UCSD-AML1 (cell line): ENCODE measurements around the gene RBL1.
"Not testable (repeated sequence)": the region's sequence is repeated elsewhere in the genome, so short reads cannot be mapped to it uniquely, and the experiment has no call there.

Experiments used
- DNase-seq: peaks from one replicate; lab custom pipeline; 2025; ENCODE audit not compliant: unreplicated experiment; lab: John Stamatoyannopoulos, UW

RBL1 gene

DNA sequence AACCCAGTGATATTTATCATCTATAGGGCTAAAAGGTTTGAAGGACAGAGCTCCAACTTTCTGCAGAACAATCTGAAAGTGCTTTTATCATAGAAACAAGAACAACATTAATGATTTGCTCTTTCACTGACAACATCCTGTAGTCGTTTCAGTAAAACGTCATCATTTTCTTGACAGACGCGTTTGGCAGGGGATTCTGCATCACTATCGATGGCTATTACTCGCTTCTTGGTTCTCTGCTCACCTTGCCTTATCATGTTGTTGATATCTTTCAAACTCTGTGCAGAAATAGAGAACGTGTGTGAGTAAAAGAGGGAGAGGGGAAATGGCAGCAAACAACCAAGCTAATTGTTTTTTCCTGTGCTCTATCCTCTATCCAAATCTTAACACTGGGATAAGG, 97.1 kb downstream of the RBL1 start:
- no peak for DNase-seq

DNA sequence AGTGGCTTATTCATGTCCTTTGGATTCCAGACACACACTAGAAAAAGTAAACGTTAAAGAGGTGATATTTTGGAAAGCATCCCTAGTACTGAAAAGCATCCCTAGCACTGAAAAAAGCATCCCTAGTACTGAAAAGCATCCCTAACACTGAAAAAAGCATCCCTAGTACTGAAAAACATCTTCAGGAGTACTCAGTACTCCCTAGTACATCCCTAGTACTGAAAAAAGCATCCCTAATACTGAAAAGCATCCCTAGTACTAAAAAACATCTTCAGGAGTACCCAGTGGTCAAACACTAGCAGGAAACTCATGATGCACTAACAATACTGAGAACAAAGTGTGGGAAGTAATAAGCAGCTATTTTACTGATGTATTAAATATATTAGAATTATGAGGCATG, 98.7 kb downstream of the RBL1 start:
- DNase-seq = no peak

DNA sequence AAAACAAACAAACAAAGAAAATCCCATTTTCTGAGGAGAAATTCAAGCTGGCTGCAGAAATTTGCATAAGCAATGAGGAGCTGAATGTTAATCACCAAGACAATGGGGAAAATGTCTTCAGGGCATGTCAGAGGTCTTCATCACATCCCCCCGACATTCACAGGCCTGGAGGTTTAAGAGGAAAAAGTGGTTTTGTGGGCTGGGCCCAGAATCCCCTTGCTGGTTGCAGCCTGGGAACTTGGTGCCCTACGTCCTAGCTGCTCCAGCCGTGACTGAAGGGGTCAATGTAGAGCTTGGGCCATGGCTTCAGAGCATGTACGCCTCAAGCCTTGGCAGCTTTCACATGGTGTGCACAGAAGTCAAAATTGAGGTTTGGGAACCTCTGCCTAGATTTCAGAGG, 101.6 kb downstream of the RBL1 start:
- DNase-seq = not testable (repeated sequence)

DNA sequence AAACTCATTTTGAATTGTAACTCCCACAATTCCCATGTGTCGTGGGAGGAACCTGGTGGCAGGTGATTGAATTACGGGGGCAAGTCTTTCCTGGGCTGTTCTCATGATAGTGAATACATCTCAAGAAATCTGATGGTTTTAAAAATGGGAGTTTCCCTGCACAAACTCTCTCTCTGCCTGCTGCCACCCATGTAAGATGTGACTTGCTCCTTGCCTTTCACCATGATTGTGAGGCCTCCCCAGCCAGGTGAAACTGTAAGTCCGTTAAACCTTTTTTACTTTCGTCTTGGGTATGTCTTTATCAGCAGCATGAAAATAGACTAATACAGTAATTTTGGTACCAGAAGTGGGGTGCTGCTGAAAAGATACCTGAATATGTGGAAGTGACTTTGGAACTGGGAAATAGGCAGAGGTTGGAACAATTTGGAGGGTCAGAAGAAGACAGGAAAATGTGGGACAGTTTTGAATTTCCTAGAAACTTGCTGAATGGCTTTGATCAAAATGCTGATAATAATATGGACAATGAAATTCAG, 102.9 kb downstream of the RBL1 start:
- DNase-seq = no peak

DNA sequence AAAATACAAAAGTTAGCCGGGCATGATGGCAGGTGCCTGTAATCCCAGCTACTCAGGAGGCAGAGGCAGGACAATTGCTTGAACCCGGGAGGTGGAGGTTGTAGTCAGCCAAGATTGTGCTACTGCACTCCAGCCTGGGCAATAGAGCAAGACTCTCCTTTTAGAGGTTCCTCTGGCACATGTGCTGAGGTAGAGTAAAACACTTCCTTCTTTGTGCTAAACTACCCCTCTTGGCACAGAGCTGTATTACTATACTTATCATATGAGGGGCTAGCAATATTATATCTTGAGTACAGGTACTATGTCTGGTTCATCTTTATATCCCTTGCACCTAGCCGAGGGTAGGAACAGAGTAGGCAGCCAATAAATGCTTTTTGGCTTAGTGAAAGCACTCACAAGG, 104.1 kb downstream of the RBL1 start:
- no peak for DNase-seq

DNA sequence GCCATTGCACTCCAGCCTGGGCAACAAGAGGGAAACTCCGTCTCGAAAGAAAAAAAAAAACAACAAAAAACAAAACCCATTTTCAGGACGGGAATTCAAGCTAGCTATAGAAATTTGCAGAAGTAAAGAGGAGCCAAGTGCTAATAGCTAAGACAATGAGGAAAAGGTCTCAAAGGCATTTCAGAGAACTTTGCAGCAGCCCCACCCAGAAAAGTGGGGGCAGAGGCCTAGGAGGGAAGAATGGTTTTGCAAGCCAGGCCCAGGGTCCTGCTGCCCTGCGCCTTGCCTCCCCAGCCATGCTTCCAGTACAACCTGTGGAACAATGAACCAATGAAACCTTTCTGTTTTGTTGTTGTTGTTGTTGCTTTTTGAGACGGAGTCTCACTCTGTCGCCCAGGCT, 106.0 kb downstream of the RBL1 start:
- DNase-seq = no peak

DNA sequence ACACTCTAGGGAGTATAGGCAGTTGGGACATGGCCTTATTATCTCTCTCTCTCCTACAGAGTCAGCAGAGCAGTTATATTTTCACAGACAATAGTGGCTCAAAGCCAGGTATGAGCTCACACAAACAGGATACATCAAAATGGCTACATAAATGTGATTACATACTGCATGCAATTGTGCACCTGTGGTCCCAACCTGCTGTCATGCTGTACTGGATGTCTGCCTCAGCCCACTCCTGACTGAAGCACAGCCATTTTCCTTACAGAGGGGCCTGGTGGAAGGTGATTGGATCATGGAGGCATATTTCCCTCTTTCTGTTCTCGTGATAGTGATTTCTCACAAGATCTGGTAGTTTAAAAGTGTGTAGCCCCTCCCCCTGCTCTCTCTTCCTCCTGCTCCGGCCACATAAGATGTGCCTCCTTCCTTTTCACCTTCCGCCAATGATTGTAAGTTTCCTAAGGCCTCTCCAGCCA, 107.3 kb downstream of the RBL1 start:
- DNase-seq = no peak

DNA sequence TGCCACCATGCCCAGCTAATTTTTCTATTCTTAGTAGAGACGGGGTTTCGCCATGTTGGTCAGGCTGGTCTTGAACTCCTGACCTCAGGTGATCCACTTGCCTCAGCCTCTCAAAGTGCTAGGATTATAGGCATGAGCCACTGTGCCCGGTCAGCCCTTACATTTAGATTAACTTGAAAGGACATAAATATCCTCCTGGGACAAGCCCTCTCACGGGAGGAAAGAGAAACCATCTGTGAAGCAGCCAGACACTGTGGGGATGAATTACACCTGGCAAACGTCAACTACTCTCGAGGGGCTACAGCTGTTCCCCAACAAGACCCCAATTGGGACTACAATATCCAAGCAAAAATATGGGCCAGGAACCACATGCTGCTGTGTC, 111.5 kb downstream of the RBL1 start:
- no peak for DNase-seq

DNA sequence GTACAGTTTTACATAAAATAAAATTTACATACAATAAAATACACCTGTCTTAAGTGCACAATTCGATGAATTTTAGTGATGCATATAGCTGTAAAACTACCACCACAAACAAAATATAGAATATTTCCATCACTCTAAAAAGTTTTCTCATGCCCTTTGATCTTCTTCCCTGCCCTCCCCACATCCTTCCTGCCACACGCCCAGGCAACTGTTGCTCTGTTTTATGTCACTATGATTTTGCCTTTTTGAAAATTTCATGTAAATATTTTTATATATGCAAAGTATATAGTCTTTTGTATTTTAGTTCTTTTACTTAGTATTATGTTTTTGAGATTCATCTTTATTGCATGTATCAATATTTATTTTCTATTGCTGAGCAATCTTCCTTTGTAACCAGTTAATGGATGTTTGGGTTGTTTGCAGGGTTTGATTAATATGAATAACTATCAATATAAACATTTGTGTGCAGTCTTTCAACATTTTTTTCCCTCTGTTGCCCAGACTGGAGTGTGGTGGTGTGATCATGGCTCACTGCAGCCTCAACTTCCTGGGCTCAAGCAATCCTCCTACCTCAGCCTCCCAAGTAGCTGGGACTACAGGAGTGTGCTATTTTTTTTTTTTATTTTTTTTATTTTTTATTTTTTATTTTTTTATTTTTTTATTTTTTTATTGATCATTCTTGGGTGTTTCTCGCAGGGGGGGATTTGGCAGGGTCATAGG, 120.5 kb downstream of the RBL1 start:
- DNase-seq = no peak

DNA sequence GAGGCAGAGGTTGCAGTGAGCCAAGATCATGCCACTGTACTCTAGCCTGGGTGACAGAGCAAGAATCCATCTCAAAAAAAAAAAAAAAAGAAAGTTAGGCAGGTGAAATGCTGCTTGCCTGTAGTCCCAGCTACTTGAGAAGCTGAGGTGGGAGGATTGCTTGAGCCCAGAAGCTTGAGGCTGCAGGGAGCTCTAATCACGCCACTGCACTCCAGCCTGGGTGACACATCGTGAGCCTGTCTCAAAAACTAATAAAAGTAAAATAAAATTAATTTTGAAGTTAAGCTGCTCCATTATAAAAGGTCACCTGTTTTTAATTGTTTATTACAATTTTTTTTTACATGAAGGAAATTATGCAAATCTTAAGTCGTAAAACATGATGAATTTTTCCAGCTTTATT, 121.1 kb downstream of the RBL1 start:
- DNase-seq = no peak

DNA sequence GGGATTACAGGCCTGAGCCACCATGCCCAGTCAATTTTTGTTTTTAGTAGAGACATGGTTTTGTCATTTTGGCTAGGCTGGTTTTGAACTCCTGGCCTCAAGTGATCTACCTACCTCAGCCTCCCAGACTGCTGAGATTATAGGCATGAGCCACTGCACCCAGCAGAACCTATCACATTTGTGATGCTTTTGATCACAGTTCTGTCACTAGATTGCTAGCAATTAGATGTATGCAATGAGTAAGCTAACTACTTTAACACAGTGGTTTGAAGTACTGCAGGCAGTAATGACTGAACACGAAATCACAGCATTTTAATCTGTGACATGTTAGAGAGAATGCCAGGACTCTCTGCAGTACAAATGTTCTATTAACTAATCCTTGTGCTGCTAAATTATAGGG, 124.7 kb downstream of the RBL1 start:
- DNase-seq = no peak

DNA sequence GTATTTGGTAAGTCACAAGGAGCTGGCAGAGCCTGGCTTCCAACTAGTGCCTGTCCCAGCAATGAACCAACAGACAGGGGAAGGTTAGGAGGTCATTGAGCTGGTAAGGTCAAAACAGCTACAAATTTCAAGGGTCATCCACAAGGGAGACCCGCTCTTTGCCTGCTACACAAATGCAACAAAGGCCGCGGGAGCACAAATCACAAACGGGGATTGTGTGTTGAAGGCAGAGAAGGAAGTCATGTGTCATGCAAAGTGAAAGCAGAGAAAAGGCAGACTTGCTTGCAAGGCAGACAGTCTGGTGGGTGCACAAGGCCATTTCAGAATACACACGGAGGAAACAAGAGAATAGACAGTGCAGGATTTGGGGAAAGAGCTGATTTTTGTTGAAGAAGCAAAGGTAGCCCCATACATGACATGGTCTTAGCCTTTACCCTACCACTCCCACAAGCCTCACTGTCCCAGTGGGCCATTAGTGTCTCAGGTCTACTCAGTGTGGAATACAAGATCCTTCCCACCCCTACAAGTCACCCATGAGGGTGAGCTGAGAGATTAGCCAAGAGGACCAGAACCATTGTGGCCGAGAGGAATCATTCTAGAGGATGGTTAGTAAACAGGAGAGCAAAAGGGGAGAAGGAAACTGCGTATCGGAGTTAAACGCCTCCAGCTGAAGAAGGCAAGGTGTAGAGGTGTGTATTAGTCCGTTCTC, 126.2 kb downstream of the RBL1 start:
- no peak for DNase-seq

DNA sequence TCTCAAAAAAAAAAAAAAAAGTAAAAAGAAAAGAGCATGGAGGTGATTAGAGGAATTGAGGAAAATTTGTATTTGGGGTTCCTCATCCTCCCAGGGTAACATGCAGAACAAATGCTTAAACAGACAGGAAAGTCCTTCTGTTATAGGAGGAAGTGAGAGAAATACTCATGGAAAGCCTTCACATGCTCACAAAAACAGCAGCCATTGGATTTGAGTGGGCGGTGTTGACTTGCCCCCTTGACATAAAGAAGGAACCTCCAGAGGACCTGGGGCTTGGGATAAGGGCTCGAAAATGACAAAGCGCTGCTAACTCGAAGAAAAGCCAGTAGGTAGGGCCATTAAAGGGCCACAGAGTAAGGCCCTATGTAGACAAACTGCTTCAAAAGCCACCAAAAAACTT, 126.7 kb downstream of the RBL1 start:
- DNase-seq = no peak

DNA sequence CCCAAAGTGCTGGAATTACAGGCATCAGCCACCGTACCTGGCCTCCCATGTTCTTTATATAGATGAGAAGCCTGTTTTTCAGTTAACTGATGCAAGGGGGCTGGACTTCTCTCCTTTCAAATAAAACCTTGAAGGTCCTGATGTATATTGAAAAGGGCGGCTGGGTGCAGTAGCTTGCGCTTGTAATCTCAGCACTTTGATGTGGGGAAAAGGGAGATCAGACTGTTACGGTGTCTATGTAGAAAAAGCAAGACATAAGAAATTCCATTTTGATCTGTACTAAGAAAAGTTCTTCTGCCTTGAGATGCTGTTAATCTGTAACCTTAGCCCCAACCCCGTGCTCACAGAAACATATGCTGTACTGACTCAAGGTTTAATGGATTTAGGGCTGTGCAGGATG, 128.2 kb downstream of the RBL1 start:
- DNase-seq = no peak

DNA sequence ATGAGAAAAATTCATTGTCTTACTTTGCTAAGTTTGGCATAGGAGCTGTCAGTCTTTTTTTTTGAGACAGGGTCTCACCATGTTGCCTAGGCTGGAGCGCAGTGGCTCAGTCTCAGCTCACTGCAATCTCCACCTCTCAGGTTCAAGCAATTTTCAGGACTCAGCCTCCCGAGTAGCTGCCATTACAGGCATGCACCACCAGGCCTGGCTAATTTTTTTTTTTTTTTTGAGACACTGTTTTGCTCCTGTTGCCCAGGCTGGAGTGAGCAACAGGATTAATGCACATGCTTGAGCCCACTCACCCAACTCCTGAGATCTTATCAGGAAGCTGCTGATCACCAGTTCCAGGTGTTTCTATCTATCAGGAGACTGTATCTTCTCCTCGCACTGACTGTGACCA, 128.8 kb downstream of the RBL1 start:
- not testable (repeated sequence) for DNase-seq

DNA sequence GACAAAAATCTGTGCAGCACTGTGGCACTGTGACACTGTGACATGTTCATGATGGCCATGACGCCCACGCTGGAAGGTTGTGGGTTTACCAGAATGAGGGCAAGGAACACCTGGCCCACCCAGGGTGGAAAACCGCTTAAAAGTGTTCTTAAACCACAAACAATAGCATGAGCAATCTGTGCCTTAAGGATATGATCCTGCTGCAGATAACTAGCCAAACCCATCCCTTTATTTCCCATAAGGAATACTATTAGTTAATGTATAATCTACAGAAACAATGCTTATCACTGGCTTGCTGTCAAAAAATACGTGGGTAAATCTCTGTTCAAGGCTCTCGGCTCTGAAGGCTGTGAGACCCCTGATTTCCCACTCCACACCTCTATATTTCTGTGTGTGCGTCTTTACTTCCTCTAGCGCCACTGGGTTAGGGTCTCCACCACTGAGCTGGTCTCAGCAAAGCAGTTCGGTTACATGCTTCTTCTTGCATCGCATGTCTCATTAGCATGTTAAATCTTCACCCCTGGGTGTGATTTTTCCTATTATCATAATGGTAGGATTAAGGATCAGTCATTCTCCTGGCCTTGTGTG, 133.3 kb downstream of the RBL1 start:
- DNase-seq = not testable (repeated sequence)

DNA sequence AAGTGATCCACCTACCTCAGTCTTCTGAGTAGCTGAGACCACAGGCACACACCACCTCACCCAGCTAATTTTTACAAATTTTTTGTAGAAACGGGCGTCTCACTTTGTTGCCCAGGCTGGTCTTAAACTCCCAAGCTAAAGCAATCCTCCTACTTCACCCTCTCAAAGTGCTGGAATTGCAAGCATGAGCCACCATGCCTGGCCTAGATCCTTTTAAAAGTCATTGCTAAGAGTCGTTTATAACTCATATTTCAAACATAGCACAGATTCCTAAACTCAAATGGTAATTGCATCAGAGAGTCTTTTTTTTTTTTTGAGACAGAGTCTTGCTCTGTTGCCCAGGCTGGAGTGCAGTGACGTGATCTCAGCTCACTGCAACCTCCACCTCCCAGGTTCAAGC, 136.6 kb downstream of the RBL1 start:
- DNase-seq = no peak

DNA sequence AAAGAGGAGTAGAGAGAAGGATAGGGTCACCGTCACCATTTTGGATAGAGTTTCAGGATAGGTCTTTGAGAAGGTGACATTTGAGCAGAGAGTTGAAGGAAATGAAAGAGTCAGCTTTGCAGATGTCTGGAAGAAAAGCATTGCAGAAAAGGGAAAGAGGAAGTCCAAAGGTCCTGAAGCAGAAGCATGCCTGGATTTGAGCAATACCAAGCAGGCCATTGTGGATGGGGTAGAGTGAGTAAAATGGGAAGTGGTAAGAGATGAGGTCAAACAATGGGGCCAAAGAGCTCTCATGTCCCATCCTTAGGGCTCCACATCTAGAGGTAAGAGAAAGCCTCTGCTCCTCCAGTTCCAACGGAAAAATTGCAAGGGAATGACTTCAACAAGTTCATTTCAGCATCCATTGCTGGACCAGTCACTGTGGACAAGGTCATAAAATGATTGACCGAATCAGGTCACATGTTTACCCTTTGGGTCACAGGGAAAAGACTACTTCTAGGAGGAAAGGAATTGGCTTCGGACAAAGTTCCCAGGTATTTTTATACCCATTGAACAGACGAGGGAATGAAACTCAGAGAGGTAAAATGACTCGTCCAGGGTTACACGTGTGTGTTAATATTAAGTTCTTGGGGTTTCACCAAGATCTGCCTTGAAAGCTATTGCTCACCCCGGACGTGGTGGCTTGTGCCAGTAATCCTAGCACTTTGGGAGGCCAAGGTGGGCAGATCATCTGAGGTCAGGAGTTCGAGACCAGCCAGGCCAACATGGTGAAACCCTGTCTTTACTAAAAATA, 137.7 kb downstream of the RBL1 start:
- no peak for DNase-seq

DNA sequence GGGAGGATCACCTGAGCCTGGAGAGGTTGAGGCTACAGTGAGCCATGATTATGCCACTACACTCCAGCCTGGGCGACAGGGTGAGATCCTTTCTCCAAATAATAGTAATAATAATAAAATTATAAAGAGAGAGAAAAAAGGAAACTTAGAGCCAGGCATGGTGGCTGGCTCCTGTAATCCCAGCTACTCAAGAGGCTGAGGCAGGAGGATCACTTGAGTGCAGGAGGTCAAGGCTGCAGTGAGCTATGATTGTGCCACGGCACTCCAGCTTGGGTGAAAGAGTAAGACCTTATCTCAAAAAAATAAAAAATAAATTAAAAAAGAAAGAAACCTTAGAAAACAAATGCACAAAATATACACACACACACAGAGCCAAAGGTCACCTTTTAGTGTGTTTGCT, 139.1 kb downstream of the RBL1 start:
- no peak for DNase-seq

DNA sequence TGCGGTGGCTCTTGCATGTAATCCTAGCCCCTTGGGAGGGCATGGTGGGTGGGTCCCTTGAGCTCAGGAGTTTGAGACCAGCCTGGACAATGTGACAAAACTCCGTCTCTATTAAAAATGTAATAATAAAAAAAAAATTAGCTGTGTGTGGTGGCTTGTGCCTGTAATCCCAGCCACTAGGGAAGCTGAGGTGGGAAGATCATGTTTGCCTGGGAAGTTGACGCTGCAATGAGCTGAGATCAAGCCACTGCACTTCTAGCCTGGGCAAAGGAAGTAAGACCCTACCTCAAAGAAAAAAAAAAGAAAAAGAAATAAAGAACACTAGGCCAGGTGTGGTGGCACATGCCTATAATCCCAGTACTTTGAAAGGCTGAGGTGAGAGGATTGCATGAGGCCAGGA, 139.8 kb downstream of the RBL1 start:
- no peak for DNase-seq

DNA sequence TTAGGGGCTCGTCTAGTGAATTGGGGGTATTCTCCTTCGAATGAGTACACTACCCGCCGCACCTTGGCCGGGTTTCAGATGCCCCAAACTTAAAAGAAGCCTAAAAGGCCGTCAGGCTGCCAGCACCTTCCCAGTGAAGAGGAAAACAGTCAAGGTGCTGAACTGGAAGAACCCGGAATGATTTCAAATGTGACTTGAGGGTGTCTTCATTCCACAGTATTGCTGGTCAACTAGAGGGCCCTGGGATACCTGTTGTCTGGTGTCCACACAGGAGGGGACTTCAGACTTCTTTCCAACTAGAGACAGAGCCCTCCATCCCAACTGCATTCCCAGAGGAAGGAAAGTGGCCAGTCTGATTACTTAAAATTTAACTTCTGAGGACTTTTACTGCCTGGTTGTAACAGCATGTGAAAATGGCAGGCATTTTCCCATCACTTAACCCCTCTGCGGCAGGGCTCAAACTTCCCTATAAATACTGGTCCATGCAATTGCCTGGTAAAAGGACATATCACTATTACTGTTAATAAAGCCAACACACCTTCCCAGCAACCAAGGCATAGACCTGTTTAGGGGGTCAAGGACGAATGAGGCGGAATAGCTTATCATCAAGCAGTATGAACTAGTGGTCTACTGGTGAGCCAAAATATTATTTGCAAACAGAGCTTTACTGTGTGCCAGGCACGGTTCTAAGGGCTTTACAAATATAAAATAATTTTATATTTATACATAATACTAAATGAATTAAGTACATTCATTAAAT, 143.6 kb downstream of the RBL1 start:
- DNase-seq = no peak
